ENCODE results near the gene DLG2. TPM values are rescaled to one million over a fixed set of nuclear protein-coding genes. Genes with fewer than 3 reads are reported as not detected.

The DLG2 gene
- total and polyA plus RNA-seq, 2 donors (not counting 3 experiments of a cell fraction or from before 2014, with no cell fraction given), result 0.15 to 1.1 TPM

DNA sequence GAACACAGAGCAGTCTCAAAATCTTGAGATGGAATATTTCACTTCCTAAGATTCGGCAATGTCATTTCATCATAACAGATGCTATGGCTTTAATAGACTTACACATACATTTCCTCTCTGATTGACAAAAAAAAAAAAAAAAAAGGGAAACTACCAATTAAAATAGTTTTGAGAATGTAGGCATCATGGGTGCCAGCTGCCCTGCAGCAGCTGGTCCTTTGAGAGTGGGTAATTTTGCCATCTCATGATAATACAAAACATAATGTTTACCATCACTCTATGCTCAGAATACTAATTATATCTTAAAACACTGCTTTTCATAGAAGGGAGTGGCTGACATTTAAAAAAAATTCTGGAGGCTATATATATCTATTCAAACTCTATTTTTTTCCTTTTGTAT is 1565.4 kb downstream of the DLG2 start:
- FAIRE-seq (no peak), DNase-seq (ENCODE audit: low read depth, low spot score) (no peak)
- Histone ChIP-seq H3K27ac (ENCODE audit: insufficient read depth, low read depth, low read length) (no peak overlapping the region), H3K36me3 (ENCODE audit: control insufficient read depth in 2 of 2, extremely low read depth in 1 of 2, insufficient read depth in 2 of 2, low read length in 2 of 2) (no peaks in the 10 kb centered on the region), H3K27me3 (ENCODE audit: control insufficient read depth in 2 of 2, insufficient read depth in 2 of 2, low read length in 2 of 2) (no peaks in the 10 kb centered on the region), H2AFZ (ENCODE audit: low read depth, low read length) (no peak overlapping the region), H3K9ac (replicated peaks; ENCODE audit: extremely low read depth, insufficient read depth, low read length) (no peak overlapping the region), H3K4me3 (replicated peaks in 1 of 3; ENCODE audit: insufficient read depth in 1 of 3, low read depth in 1 of 3, low read length in 3 of 3) (no peak overlapping the region), H3K9me3 (replicated peaks; ENCODE audit: control insufficient read depth, insufficient read depth, low read length) (peaks cover 3% of the 10 kb centered on the region), H3K4me1 (ENCODE audit: control insufficient read depth, extremely low read depth, insufficient read depth, low read length) (no peaks in the 10 kb centered on the region), H3K4me2 (ENCODE audit: insufficient read depth, low read length) (no peak overlapping the region), H3K9me1 (replicated peaks; ENCODE audit: control insufficient read depth, extremely low read depth, insufficient read depth, low read length) (no peaks in the 10 kb centered on the region), H4K20me1 (replicated peaks; ENCODE audit: control insufficient read depth, extremely low read depth, insufficient read depth, low read length) (no peaks in the 10 kb centered on the region), H3K79me2 (ENCODE audit: control insufficient read depth, insufficient read depth, low read length) (no peaks in the 10 kb centered on the region)
- no TSS peak for BruUV-seq (replicated peaks)
- dilution Hi-C loops (cut with MboI; ENCODE audit: extremely low pct_ligation_motif_present, low sequenced_read_pairs), result no loop called here
- ChIA-PET CTCF (no interaction called here), POLR2A (no interaction called here)
- intact Hi-C loops (cut with micrococcal nuclease), result no loop called here
- TF ChIP-seq POLR2A (IDR thresholded peaks at IDR 0.05; ENCODE audit: low read depth, low read length) (no peak), JUN (IDR thresholded peaks at IDR 0.05; ENCODE audit: borderline replicate concordance, insufficient read depth, insufficient read length, low read depth) (no peak)

DNA sequence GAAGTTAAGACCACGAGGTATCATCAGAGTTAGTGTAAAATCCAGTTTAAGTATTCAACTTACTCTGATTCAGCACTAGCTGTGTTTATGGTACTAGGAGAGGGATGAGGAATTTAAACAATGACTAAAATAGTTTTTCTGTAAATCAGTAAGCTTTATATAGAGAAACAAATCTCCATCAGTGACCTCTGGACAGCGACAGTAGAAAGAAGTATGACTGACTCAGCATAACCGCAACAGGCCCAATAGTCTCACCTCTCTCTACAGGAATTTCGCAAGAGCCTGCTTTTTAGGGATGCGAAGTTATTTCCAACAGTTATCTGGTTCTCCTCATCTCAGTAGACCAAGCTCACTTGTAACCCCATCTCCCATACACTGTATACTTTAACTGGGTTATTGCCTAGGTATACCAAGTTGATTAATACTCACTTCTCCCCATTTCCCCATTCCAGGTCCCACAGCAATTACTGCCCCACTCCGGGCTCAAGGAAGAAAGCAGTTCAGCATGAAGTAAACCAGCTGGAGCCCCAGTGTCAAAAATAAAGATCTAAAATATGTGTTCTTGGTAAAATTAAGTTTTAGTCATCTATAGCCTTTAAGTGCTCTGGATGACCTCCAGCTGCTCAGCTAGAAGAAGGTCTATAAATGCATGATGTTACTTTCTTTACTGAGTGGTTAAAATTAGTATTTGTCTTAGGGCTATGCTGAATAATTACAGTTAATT is 1570.3 kb downstream of the DLG2 start:
- Histone ChIP-seq H3K36me3 (ENCODE audit: control insufficient read depth in 2 of 2, extremely low read depth in 1 of 2, insufficient read depth in 2 of 2, low read length in 2 of 2) (no peaks in the 10 kb centered on the region), H3K27ac (ENCODE audit: insufficient read depth, low read depth, low read length) (no peak overlapping the region), H3K4me2 (ENCODE audit: insufficient read depth, low read length) (no peak overlapping the region), H4K20me1 (replicated peaks; ENCODE audit: control insufficient read depth, extremely low read depth, insufficient read depth, low read length) (no peaks in the 10 kb centered on the region), H3K4me3 (replicated peaks in 1 of 3; ENCODE audit: insufficient read depth in 1 of 3, low read depth in 1 of 3, low read length in 3 of 3) (no peak overlapping the region), H3K27me3 (ENCODE audit: control insufficient read depth in 2 of 2, insufficient read depth in 2 of 2, low read length in 2 of 2) (no peaks in the 10 kb centered on the region), H2AFZ (ENCODE audit: low read depth, low read length) (no peak overlapping the region), H3K79me2 (ENCODE audit: control insufficient read depth, insufficient read depth, low read length) (no peaks in the 10 kb centered on the region), H3K9me1 (replicated peaks; ENCODE audit: control insufficient read depth, extremely low read depth, insufficient read depth, low read length) (no peaks in the 10 kb centered on the region), H3K9ac (replicated peaks; ENCODE audit: extremely low read depth, insufficient read depth, low read length) (no peak overlapping the region), H3K4me1 (ENCODE audit: control insufficient read depth, extremely low read depth, insufficient read depth, low read length) (no peaks in the 10 kb centered on the region), H3K9me3 (replicated peaks; ENCODE audit: control insufficient read depth, insufficient read depth, low read length) (no peaks in the 10 kb centered on the region)
- intact Hi-C loops (cut with micrococcal nuclease) (no loop called here), dilution Hi-C loops (cut with MboI; ENCODE audit: extremely low pct_ligation_motif_present, low sequenced_read_pairs) (no loop called here)
- no TSS peak for BruUV-seq (replicated peaks)
- CTCF ChIA-PET, result no interaction called here
- FAIRE-seq, result no peak
- POLR2A ChIA-PET, result no interaction called here
- no peak for TF ChIP-seq POLR2A (IDR thresholded peaks at IDR 0.05; ENCODE audit: low read depth, low read length)
- TF ChIP-seq MYC (IDR thresholded peaks at IDR 0.05; ENCODE audit: low read depth, low read length), result no peak
- no peak for TF ChIP-seq EZH2 (IDR thresholded peaks at IDR 0.05; ENCODE audit: borderline replicate concordance, low read depth, low read length, severe bottlenecking)
- no peak for TF ChIP-seq JUN (IDR thresholded peaks at IDR 0.05; ENCODE audit: borderline replicate concordance, insufficient read depth, insufficient read length, low read depth)
- no peak for TF ChIP-seq GATA2 (IDR thresholded peaks at IDR 0.05; ENCODE audit: insufficient read depth, insufficient read length, low read depth, low read length)
- TF ChIP-seq, protein P1, sequence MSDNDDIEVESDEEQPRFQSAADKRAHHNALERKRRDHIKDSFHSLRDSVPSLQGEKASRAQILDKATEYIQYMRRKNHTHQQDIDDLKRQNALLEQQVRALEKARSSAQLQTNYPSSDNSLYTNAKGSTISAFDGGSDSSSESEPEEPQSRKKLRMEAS (IDR thresholded peaks at IDR 0.05; ENCODE audit: insufficient read depth, insufficient read length), result no peak
- no peak for TF ChIP-seq FOS (IDR thresholded peaks at IDR 0.05; ENCODE audit: borderline replicate concordance, insufficient read depth, low read length)
- DNase-seq (ENCODE audit: low read depth, low spot score), result no peak
